B cell (primary cell): Measurements from ENCODE around the gene PRKACB. TPM values are rescaled to one million over a fixed set of nuclear protein-coding genes. Genes with fewer than 3 reads are reported as not detected.

Source experiments
- ATAC-seq: fragments of 200-7000 bp; cut with Tn5 transposase; one replicate; pipeline ENCODE4 v1.10.0; 2021; ENCODE audit warnings: low read depth, mild to moderate bottlenecking, moderate number of reproducible peaks, moderate library complexity
- CTCF ChIA-PET: fragments of 350-600 bp; sonication (Branson Sonifier 250); formaldehyde crosslinking; loops from one replicate; lab custom pipeline; 2021; ENCODE audit warnings: antibody characterized with exemption, inconsistent platforms; lab: Charles Lee
- POLR2A ChIA-PET: fragments of 350-600 bp; sonication (Branson Sonifier 250); formaldehyde crosslinking; loops from one replicate; lab custom pipeline; 2021; ENCODE audit warnings: antibody characterized with exemption; lab: Charles Lee
- DNase-seq: peaks from one replicate; pipeline ENCODE4 v3.0.0; 2013
- H2AFZ ChIP-seq: 2 replicates; pipeline ENCODE4 v1.6.1; 2012; ENCODE audit warnings: mild to moderate bottlenecking, low read depth, low read length; ENCODE audit not compliant: insufficient read depth, poor library complexity, severe bottlenecking
- H3K27ac ChIP-seq, 2 donors: 1 replicate in 1 of 2; 2 replicates in 1 of 2; pipeline ENCODE4 v1.5.1; 2012 to 2013; ENCODE audit warnings: low read length in 2 of 2, mild to moderate bottlenecking in 2 of 2, moderate library complexity in 1 of 2
- H3K27me3 ChIP-seq, 4 experiments: fragments of 200-600 bp in 1 of 4; sonication (generic) in 1 of 4; replicated peaks in 1 of 4; 1 replicate in 2 of 4; 2 replicates in 2 of 4; pipeline versions ENCODE4 v1.6.1 to v1.7.0; 2013 to 2016; ENCODE audit warnings: low read length in 3 of 4, mild to moderate bottlenecking in 2 of 4, mixed read lengths in 1 of 4, moderate library complexity in 1 of 4; ENCODE audit not compliant: insufficient read depth in 4 of 4, control insufficient read depth in 3 of 4; ENCODE audit errors: control extremely low read depth in 1 of 4
- H3K36me3 ChIP-seq, 2 experiments: replicated peaks in 1 of 2; 1 replicate in 1 of 2; 2 replicates in 1 of 2; pipeline versions ENCODE4 v1.6.1 to v1.7.1; 2013; ENCODE audit warnings: low read length in 1 of 2; ENCODE audit not compliant: insufficient read depth in 2 of 2, control insufficient read depth in 1 of 2; ENCODE audit errors: control extremely low read depth in 1 of 2, extremely low read depth in 1 of 2
- H3K4me1 ChIP-seq, 2 donors: fragments of 200-600 bp in 1 of 2; sonication (generic) in 1 of 2; 1 replicate in 1 of 2; 2 replicates in 1 of 2; pipeline versions ENCODE4 v1.5.1 to v1.6.1; 2013 to 2017; ENCODE audit warnings: low read length in 2 of 2; ENCODE audit not compliant: control insufficient read depth in 2 of 2, insufficient read depth in 2 of 2
- H3K4me2 ChIP-seq: replicated peaks from 2 replicates; pipeline ENCODE3; 2012; ENCODE audit warnings: mild to moderate bottlenecking, low read depth, low read length; ENCODE audit not compliant: poor library complexity, severe bottlenecking
- H3K4me3 ChIP-seq, 5 experiments: fragments of 200-600 bp in 1 of 5; sonication (generic) in 1 of 5; 1 replicate in 3 of 5; 2 replicates in 2 of 5; pipeline versions ENCODE4 v1.5.1 to v1.7.0; 2011 to 2016; ENCODE audit warnings: low read length in 4 of 5, mild to moderate bottlenecking in 4 of 5, low read depth in 2 of 5, control low read depth in 1 of 5, moderate library complexity in 1 of 5; ENCODE audit not compliant: insufficient read depth in 1 of 5; ENCODE audit errors: control extremely low read depth in 1 of 5, extremely low read depth in 1 of 5
- H3K79me2 ChIP-seq: fragments of 200-600 bp; sonication (generic); one replicate; pipeline ENCODE4 v1.6.0; 2016; ENCODE audit warnings: low read length; ENCODE audit not compliant: control insufficient read depth, insufficient read depth
- H3K9ac ChIP-seq: fragments of 200-600 bp; sonication (generic); 2 replicates; pipeline ENCODE4 v1.6.1; 2017; ENCODE audit warnings: mild to moderate bottlenecking, low read length, moderate library complexity
- H3K9me3 ChIP-seq, 3 donors: one replicate each; pipeline versions ENCODE4 v1.6.1 to v1.7.1; 2013; ENCODE audit warnings: low read length in 2 of 3; ENCODE audit not compliant: control insufficient read depth in 2 of 3, insufficient read depth in 1 of 3; ENCODE audit errors: control extremely low read depth in 1 of 3
- H4K20me1 ChIP-seq: 2 replicates; pipeline ENCODE4 v1.6.0; 2012; ENCODE audit warnings: mild to moderate bottlenecking, low read length; ENCODE audit not compliant: insufficient read depth, control insufficient read depth, poor library complexity, severe bottlenecking
- H3K27ac Mint-ChIP-seq: one replicate; pipeline ENCODE4 v1.8.0; 2021; ENCODE audit warnings: mixed read lengths
- H3K27me3 Mint-ChIP-seq: one replicate; pipeline ENCODE4 v1.8.0; 2021; ENCODE audit warnings: mixed read lengths
- H3K4me1 Mint-ChIP-seq: one replicate; pipeline ENCODE4 v1.8.0; 2021; ENCODE audit warnings: mixed read lengths
- H3K4me3 Mint-ChIP-seq: one replicate; pipeline ENCODE4 v1.8.0; 2021; ENCODE audit warnings: mixed read lengths
- H3K9me3 Mint-ChIP-seq: one replicate; pipeline ENCODE4 v1.8.0; 2022; ENCODE audit warnings: mixed read lengths; ENCODE audit not compliant: insufficient read depth
- CTCF ChIP-seq: fragments of 200-600 bp; IDR thresholded peaks from one replicate; pipeline ENCODE4 v1.8.0; 2022; ENCODE audit warnings: antibody characterized with exemption, mild to moderate bottlenecking
- EZH2 ChIP-seq: IDR thresholded peaks from 2 replicates; pipeline ENCODE4 v1.6.1; 2012; ENCODE audit warnings: borderline replicate concordance, low read depth, mild to moderate bottlenecking, moderate library complexity, low read length; ENCODE audit not compliant: insufficient read depth, poor library complexity, severe bottlenecking
- WGBS: methylation state at CpG from one replicate; pipeline ENCODE4 v1.1.5; 2013; ENCODE audit warnings: missing lambda C conversion rate; ENCODE audit not compliant: insufficient coverage; 5-methylcytosine and 5-hydroxymethylcytosine counted together
- intact Hi-C: fragments of 100-400 bp; cut with micrococcal nuclease; formaldehyde crosslinking; loops from one replicate; pipeline ENCODE4 v1.10.0; 2022
- polyA plus RNA-seq: library from polyadenylated mRNA; depleted of rRNA; stranded (reverse); fragments of >200 nt; gene quantifications from 2 replicates; pipeline ENCODE4 v1.2.3, GENCODE V29; 2012
- total RNA-seq, 2 donors: library from RNA; stranded (reverse); fragments of 120-200 nt in 1 of 2; gene quantifications; 1 replicate in 1 of 2; 2 replicates in 1 of 2; pipeline versions ENCODE4 v1.2.3 to v1.2.4, GENCODE V29; 2013 to 2022

Gene PRKACB
- total and polyA plus RNA-seq, 2 donors (not counting 1 experiment from before 2014, with no cell fraction given): 14.9 to 53.9 TPM

GRCh38 chr1:84190455-84190854 lies 46.4 kb downstream of the PRKACB start:
- Histone ChIP-seq H3K9me3 (peaks cover 7 to 42% (median 24%) of the 10 kb centered on the region in 3 donors), H4K20me1 (no peaks in the 10 kb centered on the region), H3K4me1 (no peaks in the 10 kb centered on the region), H3K27ac (no peak overlapping the region), H3K36me3 (peaks cover 37 to 70% of the 10 kb centered on the region in 2 experiments), H3K4me3 (no peak overlapping the region), H3K79me2 (peaks cover 10% of the 10 kb centered on the region), H3K27me3 (no peaks in the 10 kb centered on the region), H3K9ac (no peak overlapping the region), H2AFZ (no peak overlapping the region), H3K4me2 (no peak overlapping the region)
- no peak overlapping the region for H3K4me3 Mint-ChIP-seq
- no peaks in the 10 kb centered on the region for H3K27me3 Mint-ChIP-seq
- intact Hi-C loops: loop anchor here (5.0 kb wide), 1 partner anchor 33 kb away; no protein-coding TSS in a partner anchor
- ChIA-PET POLR2A (no interaction called here), CTCF (no interaction called here)
- TF ChIP-seq CTCF (no peak), EZH2 (no peak)
- H3K9me3 Mint-ChIP-seq: peaks cover 14% of the 10 kb centered on the region
- H3K4me1 Mint-ChIP-seq: no peaks in the 10 kb centered on the region
- no peak for DNase-seq
- WGBS: no CpG with 5 or more reads among the region's 1 CpG
- H3K27ac Mint-ChIP-seq: no peak overlapping the region
- ATAC-seq: no peak

- H3K4me3 ChIP-seq: no peak overlapping the region
- no peaks in the 10 kb centered on the region for H3K4me1 ChIP-seq
- Mint-ChIP-seq H3K4me3 (no peak overlapping the region), H3K4me1 (no peaks in the 10 kb centered on the region), H3K27me3 (no peaks in the 10 kb centered on the region), H3K27ac (no peak overlapping the region), H3K9me3 (peaks cover 14% of the 10 kb centered on the region)
- intact Hi-C loops: loop anchor here (5.0 kb wide), 1 partner anchor 35 kb away; no protein-coding TSS in a partner anchor
- peaks cover 34 to 69% of the 10 kb centered on the region in 2 experiments for H3K36me3 ChIP-seq
- H4K20me1 ChIP-seq: no peaks in the 10 kb centered on the region
- peaks cover 10% of the 10 kb centered on the region for H3K79me2 ChIP-seq
- no peak for TF ChIP-seq CTCF
- no peak for TF ChIP-seq EZH2
- ATAC-seq: no peak
- no peaks in the 10 kb centered on the region for H3K27me3 ChIP-seq
- H2AFZ ChIP-seq: no peak overlapping the region
- H3K27ac ChIP-seq: no peak overlapping the region
- H3K9me3 ChIP-seq: peaks cover 7 to 42% (median 24%) of the 10 kb centered on the region in 3 donors
- no peak overlapping the region for H3K9ac ChIP-seq
- DNase-seq: no peak
- no peak overlapping the region for H3K4me2 ChIP-seq
- 100% methylated on average over 1 of the region's 3 CpGs for WGBS
- POLR2A ChIA-PET: no interaction called here
- CTCF ChIA-PET: interaction anchor here (1.7 kb wide), 1 partner anchor 51 kb away, joined by 3 read pairs; no protein-coding TSS in a partner anchor
These were observed 48.6 kb downstream of the PRKACB start for GRCh38 chr1:84192681-84193080.
